Endothelial cell of umbilical vein (primary cell): ENCODE measurements around the gene BLOC1S1. TPM values are rescaled to one million over a fixed set of nuclear protein-coding genes. Genes with fewer than 3 reads are reported as not detected.
A peak's percentile ranks its signal among the peaks of the same experiment; 100 is the strongest.

Source experiments
- BruUV-seq: library from RNA; stranded (reverse); fragments of 400-500 nt; replicated peaks from 2 replicates; lab custom pipeline; 2021; lab: Mats Ljungman, UMichigan
- CTCF ChIA-PET: fragments of 300-600, 350-600 bp; sonication (Branson Sonifier 250); formaldehyde crosslinking; loops from one replicate; lab custom pipeline; 2021; ENCODE audit warnings: antibody characterized with exemption, inconsistent platforms; lab: Charles Lee
- POLR2A ChIA-PET: fragments of 300-600, 350-600 bp; sonication (Branson Sonifier 250); formaldehyde crosslinking; loops from one replicate; lab custom pipeline; 2021; ENCODE audit warnings: antibody characterized with exemption, inconsistent platforms; lab: Charles Lee
- DNase-seq: peaks from one replicate; pipeline ENCODE4 v3.0.0-alpha.2; 2011; ENCODE audit warnings: low read depth, low spot score
- FAIRE-seq: peaks from 2 replicates; lab custom pipeline; 2011; peaks lifted over from hg19 to GRCh38; lab: Jason Lieb, UNC
- H2AFZ ChIP-seq: 2 replicates; pipeline ENCODE4 v1.6.0; 2012; ENCODE audit warnings: low read depth, low read length, control low read depth, inconsistent platforms
- H3K27ac ChIP-seq: 2 replicates; pipeline ENCODE4 v1.5.1; 2011; ENCODE audit warnings: low read depth, mild to moderate bottlenecking, control low read depth, low read length, moderate library complexity; ENCODE audit not compliant: insufficient read depth
- H3K27me3 ChIP-seq, 2 experiments: 2 replicates each; pipeline versions ENCODE4 v1.6.0 to v1.6.1; 2011; ENCODE audit warnings: low read length in 2 of 2, mixed read lengths in 1 of 2; ENCODE audit not compliant: control insufficient read depth in 2 of 2, insufficient read depth in 2 of 2
- H3K36me3 ChIP-seq, 2 experiments: 2 replicates in 1 of 2; 3 replicates in 1 of 2; pipeline ENCODE4 v1.5.1; 2011; ENCODE audit warnings: low read length in 2 of 2, mild to moderate bottlenecking in 1 of 2, moderate library complexity in 1 of 2; ENCODE audit not compliant: control insufficient read depth in 2 of 2, insufficient read depth in 2 of 2; ENCODE audit errors: extremely low read depth in 1 of 2
- H3K4me1 ChIP-seq: 3 replicates; pipeline ENCODE4 v1.5.1; 2011; ENCODE audit warnings: mild to moderate bottlenecking, low read length; ENCODE audit not compliant: control insufficient read depth, insufficient read depth; ENCODE audit errors: extremely low read depth
- H3K4me2 ChIP-seq: 2 replicates; pipeline ENCODE4 v1.6.1; 2011; ENCODE audit warnings: low read length, control low read depth, mixed read lengths; ENCODE audit not compliant: insufficient read depth
- H3K4me3 ChIP-seq, 3 experiments: fragments of 200-600 bp in 1 of 3; sonication (generic), shearing (Covaris generic) in 1 of 3; replicated peaks in 1 of 3; 2 replicates each; pipeline ENCODE4 v1.5.1; 2011 to 2016; ENCODE audit warnings: control low read depth in 3 of 3, low read length in 3 of 3, mild to moderate bottlenecking in 2 of 3, inconsistent platforms in 1 of 3, low read depth in 1 of 3, moderate library complexity in 1 of 3; ENCODE audit not compliant: insufficient read depth in 1 of 3
- H3K79me2 ChIP-seq: 2 replicates; pipeline ENCODE4 v1.6.0; 2012; ENCODE audit warnings: low read length, inconsistent platforms; ENCODE audit not compliant: control insufficient read depth, insufficient read depth
- H3K9ac ChIP-seq: replicated peaks from 2 replicates; pipeline ENCODE3; 2011; ENCODE audit warnings: low read length, control low read depth; ENCODE audit not compliant: insufficient read depth; ENCODE audit errors: extremely low read depth
- H3K9me1 ChIP-seq: replicated peaks from 3 replicates; pipeline ENCODE4 v1.6.0; 2011; ENCODE audit warnings: mild to moderate bottlenecking, low read length; ENCODE audit not compliant: control insufficient read depth, insufficient read depth; ENCODE audit errors: extremely low read depth
- H3K9me3 ChIP-seq: replicated peaks from 2 replicates; pipeline ENCODE4 v1.5.1; 2012; ENCODE audit warnings: low read length, inconsistent platforms; ENCODE audit not compliant: control insufficient read depth, insufficient read depth
- H4K20me1 ChIP-seq: replicated peaks from 2 replicates; pipeline ENCODE3; 2011; ENCODE audit warnings: mild to moderate bottlenecking, low read length; ENCODE audit not compliant: control insufficient read depth, insufficient read depth; ENCODE audit errors: extremely low read depth
- CTCF ChIP-seq, 2 donors: IDR thresholded peaks; 1 replicate in 1 of 2; 2 replicates in 1 of 2; pipeline ENCODE4 v1.5.1; 2011; ENCODE audit warnings: low read length in 2 of 2, mild to moderate bottlenecking in 2 of 2, moderate library complexity in 2 of 2, control low read depth in 1 of 2, inconsistent platforms in 1 of 2, low read depth in 1 of 2; ENCODE audit not compliant: insufficient read depth in 1 of 2; ENCODE audit errors: extremely low read depth in 1 of 2
- FOS ChIP-seq: IDR thresholded peaks from 2 replicates; pipeline ENCODE4 v1.6.1; 2011; ENCODE audit warnings: mild to moderate bottlenecking, low read length, moderate library complexity, borderline replicate concordance; ENCODE audit not compliant: insufficient read depth
- GATA2 ChIP-seq: IDR thresholded peaks from 2 replicates; pipeline ENCODE4 v1.7.0; 2011; ENCODE audit warnings: low read depth, mild to moderate bottlenecking, moderate library complexity, mixed read lengths, low read length; ENCODE audit not compliant: insufficient read length, insufficient read depth
- JUN ChIP-seq: IDR thresholded peaks from 2 replicates; pipeline ENCODE4 v1.6.1; 2011; ENCODE audit warnings: borderline replicate concordance, low read depth; ENCODE audit not compliant: insufficient read length, insufficient read depth
- MYC ChIP-seq: IDR thresholded peaks from one replicate; pipeline ENCODE4 v1.6.1; 2011; ENCODE audit warnings: mild to moderate bottlenecking, low read depth, low read length
- POLR2A ChIP-seq: IDR thresholded peaks from 2 replicates; pipeline ENCODE4 v1.6.1; 2012; ENCODE audit warnings: low read depth, mild to moderate bottlenecking, control low read depth, low read length
- POLR2AphosphoS5 ChIP-seq: IDR thresholded peaks from 2 replicates; pipeline ENCODE4 v1.6.1; 2012; ENCODE audit warnings: low read depth, mild to moderate bottlenecking, control low read depth, low read length, moderate library complexity; ENCODE audit not compliant: insufficient read depth
- dilution Hi-C: fragments of 300-500 bp; cut with MboI; formaldehyde crosslinking; loops from one replicate; pipeline ENCODE4 v1.15.0; 2019; ENCODE audit warnings: low sequenced_read_pairs; ENCODE audit not compliant: extremely low pct_ligation_motif_present
- intact Hi-C: fragments of 100-400 bp; cut with micrococcal nuclease; formaldehyde crosslinking; loops from one replicate; pipeline ENCODE4 v1.10.0; 2022
- polyA plus RNA-seq, 4 experiments: library from polyadenylated mRNA; depleted of rRNA in 3 of 4; stranded (reverse) in 3 of 4; unstranded in 1 of 4; fragments of >200 nt; gene quantifications; 2 replicates each; pipeline versions ENCODE4 v1.2.1 to v1.2.3, GENCODE V29; 2011 to 2012; ENCODE audit warnings: missing spikeins in 1 of 4
- total RNA-seq: library from RNA; stranded (reverse); gene quantifications from 2 replicates; pipeline ENCODE4 v1.2.3, GENCODE V29; 2021

The BLOC1S1 gene
- total and polyA plus RNA-seq, 2 donors (not counting 3 experiments of a cell fraction or from before 2014, with no cell fraction given), result 84.1 to 192 TPM

- Histone ChIP-seq H3K4me3 (no peak overlapping the region), H3K9me1 (no peaks in the 10 kb centered on the region), H3K27me3 (no peaks in the 10 kb centered on the region), H4K20me1 (no peaks in the 10 kb centered on the region), H3K79me2 (peaks cover 6% of the 10 kb centered on the region), H3K9me3 (no peaks in the 10 kb centered on the region), H3K27ac (no peak overlapping the region), H3K36me3 (peaks cover 8 to 19% of the 10 kb centered on the region in 2 experiments), H3K4me2 (no peak overlapping the region), H2AFZ (no peak overlapping the region), H3K4me1 (peaks cover 23% of the 10 kb centered on the region), H3K9ac (no peak overlapping the region)
- DNase-seq (peak; percentile 83), FAIRE-seq (peak; percentile 98)
- TF ChIP-seq POLR2A (peak; percentile 49), JUN (peak; percentile 19), CTCF (IDR thresholded peaks at IDR 0.05; ENCODE audit: extremely low read depth in 1 of 2, insufficient read depth in 1 of 2, low read depth in 1 of 2, low read length in 2 of 2) (peak; percentile 70 to 74), POLR2AphosphoS5 (peak; percentile 74), MYC (no peak), FOS (peak; percentile 48), GATA2 (no peak)
- CTCF ChIA-PET, result interaction anchor here (0.6 to 11.1 kb wide), 19 partner anchors 9 to 532 kb away, joined by 3 to 151 read pairs (median 4); partner anchors contain the start of genes CD63 and ITGA7
- POLR2A ChIA-PET, result interaction anchor here (0.6 kb wide), 1 partner anchor 286 kb away, joined by 6 read pairs; no protein-coding TSS in a partner anchor
- dilution Hi-C loops, result no loop called here
- intact Hi-C loops, result loop anchor here (1.0 to 5.0 kb wide), 3 partner anchors 65 to 534 kb away; no protein-coding TSS in a partner anchor
- BruUV-seq, result no TSS peak
Measured at GRCh38 chr12:55720894-55721444, 5.1 kb downstream of the BLOC1S1 start.
